ENCODE results near the gene DCST2. TPM values are rescaled to one million over a fixed set of nuclear protein-coding genes. Genes with fewer than 3 reads are reported as not detected.

The DCST2 gene
- total RNA-seq = under 1 TPM in 3 of 4 donors, not detected in 1; 0.27 to 0.49 (median 0.36) TPM
- 1 to 10 TPM in 1 of 3 donors, not detected in 2; 2.0 TPM for polyA plus RNA-seq

DNA sequence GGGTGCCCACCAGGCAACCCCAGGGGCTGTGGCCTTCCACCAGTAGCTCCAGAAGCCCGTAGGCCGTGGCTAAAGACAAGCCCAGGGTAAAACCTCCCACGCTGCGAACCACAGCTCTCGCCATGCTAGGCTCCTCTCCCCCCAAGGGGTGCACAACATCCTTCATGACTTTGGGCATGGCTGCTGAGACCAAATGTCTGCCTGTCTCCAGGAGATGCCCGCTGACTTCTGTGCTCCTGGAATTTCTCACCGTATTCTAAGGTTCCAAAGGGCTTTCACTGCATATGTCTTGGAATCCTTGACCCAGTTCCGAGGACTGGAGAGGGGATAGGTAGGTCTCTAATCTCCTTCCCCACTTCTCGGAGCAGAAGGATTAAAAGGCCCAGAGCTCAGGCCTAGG is at the start of gene DCST2, which contains the start of gene DCST1:
Gene DCST2 (minus strand): TSS at position 258 of the 400 bp plus-strand sequence. CDS start 80 bp downstream, at position 178.
Gene DCST1 (plus strand): TSS at position 301 of the 400 bp plus-strand sequence. CDS start 213 bp downstream, outside the sequence.
- no peaks in the 10 kb centered on the region for H3K36me3 ChIP-seq
- H3K4me3 ChIP-seq = no peak within 1 kb of the TSS
- no peaks in the 10 kb centered on the region for H3K9me3 ChIP-seq
- H3K4me1 ChIP-seq = peaks cover 0 to under 1% (median 0%) of the 10 kb centered on the region in 4 donors
- no peak for TF ChIP-seq EP300 (IDR thresholded peaks at IDR 0.05)
- TF ChIP-seq POLR2A (IDR thresholded peaks at IDR 0.05) = no peak
- TF ChIP-seq POLR2AphosphoS5 (IDR thresholded peaks at IDR 0.05) = no peak
- TF ChIP-seq, protein P1, sequence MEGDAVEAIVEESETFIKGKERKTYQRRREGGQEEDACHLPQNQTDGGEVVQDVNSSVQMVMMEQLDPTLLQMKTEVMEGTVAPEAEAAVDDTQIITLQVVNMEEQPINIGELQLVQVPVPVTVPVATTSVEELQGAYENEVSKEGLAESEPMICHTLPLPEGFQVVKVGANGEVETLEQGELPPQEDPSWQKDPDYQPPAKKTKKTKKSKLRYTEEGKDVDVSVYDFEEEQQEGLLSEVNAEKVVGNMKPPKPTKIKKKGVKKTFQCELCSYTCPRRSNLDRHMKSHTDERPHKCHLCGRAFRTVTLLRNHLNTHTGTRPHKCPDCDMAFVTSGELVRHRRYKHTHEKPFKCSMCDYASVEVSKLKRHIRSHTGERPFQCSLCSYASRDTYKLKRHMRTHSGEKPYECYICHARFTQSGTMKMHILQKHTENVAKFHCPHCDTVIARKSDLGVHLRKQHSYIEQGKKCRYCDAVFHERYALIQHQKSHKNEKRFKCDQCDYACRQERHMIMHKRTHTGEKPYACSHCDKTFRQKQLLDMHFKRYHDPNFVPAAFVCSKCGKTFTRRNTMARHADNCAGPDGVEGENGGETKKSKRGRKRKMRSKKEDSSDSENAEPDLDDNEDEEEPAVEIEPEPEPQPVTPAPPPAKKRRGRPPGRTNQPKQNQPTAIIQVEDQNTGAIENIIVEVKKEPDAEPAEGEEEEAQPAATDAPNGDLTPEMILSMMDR (IDR thresholded peaks at IDR 0.05) = no peak
- WGBS, 2 donors = 95 to 96% methylated on average over 9 of the region's 9 CpGs
- intact Hi-C loops (cut with DNase I) = no loop called here
- H3K27ac ChIP-seq = no peak within 1 kb of the TSS
- DNase-seq = no peak
- no peaks in the 10 kb centered on the region for H3K27me3 ChIP-seq

DNA sequence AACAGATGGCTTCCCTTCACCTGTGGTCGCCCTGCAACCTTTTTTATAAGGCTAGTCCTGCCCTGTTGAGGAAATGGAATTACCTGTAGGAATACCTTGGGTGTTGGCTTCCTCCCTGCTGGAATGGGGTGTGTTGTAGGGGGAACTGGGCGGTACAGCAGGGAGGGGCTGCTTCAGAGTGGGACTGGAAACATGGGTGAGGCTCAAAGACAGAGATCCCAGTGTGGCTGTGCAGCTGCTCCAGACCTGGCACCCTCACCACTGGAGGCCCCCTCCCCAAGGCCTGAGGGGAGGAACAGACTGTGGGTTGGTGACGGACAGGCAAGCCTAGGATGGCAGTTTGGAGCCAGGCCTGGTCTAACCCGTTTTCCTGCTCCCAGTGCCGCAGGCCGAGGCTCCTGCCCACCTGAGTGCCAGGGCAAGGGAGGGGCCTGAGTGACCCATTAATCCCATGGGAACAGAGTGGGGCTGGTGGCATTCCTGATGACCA is 49.5 kb upstream of the DCST2 start:
- 16 to 57% methylated on average over 6 of the region's 6 CpGs for WGBS, 2 donors
- Histone ChIP-seq H3K4me3 (no peak overlapping the region), H3K36me3 (no peaks in the 10 kb centered on the region), H3K9me3 (no peaks in the 10 kb centered on the region), H3K27me3 (peaks cover 45 to 58% (median 56%) of the 10 kb centered on the region in 3 donors), H3K4me1 (peaks cover 0 to 63% (median 62%) of the 10 kb centered on the region in 4 donors), H3K27ac (no peak overlapping the region)
- TF ChIP-seq POLR2A (IDR thresholded peaks at IDR 0.05) = peak in 1 of 2 donors; percentile 23
- TF ChIP-seq EP300 (IDR thresholded peaks at IDR 0.05) = no peak
- TF ChIP-seq POLR2AphosphoS5 (IDR thresholded peaks at IDR 0.05) = no peak
- DNase-seq = no peak
- intact Hi-C loops (cut with DNase I) = no loop called here

DNA sequence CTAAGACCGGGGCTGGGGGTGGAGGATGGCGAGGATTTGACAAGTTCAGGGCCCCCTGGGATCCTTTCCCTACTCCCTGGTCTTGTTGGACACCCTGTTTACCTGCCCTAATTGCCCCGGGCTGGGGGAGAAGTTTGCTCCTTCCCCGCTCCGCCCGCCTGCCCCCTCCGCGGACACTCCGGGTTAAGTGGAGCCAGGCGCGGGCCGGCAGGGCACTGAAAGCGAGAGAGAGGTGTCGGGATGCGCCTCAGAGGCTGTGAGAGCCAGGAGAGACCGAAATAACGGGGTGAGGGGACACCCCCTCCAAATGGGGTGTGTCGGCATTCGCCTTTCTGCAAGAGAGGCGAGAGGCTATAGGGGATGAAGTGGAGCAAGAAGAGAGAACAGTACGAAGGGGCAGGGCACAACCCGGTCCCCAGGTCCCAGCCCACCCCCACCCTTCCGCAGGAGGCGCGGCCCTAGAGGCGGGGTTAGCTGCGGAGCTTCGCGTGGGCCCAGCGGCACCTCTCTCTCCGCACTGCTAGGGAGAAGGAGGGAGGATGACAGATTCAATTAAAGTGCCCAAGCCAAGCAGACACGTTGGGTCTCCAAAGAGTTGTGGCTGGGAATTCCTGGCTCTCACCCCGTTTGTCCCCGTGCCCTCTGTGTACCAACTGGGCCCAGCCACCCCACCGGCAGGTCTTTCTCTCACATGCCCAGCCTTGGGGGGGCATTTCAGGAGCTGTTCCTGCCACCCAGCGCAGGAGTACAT is 48.9 kb upstream of the DCST2 start:
- H3K4me1 ChIP-seq = peaks cover 0 to 63% (median 62%) of the 10 kb centered on the region in 4 donors
- peaks cover 45 to 58% (median 56%) of the 10 kb centered on the region in 3 donors for H3K27me3 ChIP-seq
- peak overlapping the region in 1 of 4 donors; percentile 19 for H3K4me3 ChIP-seq
- 1 to 5% methylated on average over 36 of the region's 36 CpGs for WGBS, 2 donors
- no peaks in the 10 kb centered on the region for H3K36me3 ChIP-seq
- H3K27ac ChIP-seq = no peak overlapping the region
- DNase-seq = peak; percentile 62
- intact Hi-C loops (cut with DNase I) = no loop called here
- TF ChIP-seq EP300 (IDR thresholded peaks at IDR 0.05) (no peak), POLR2AphosphoS5 (IDR thresholded peaks at IDR 0.05) (no peak), POLR2A (IDR thresholded peaks at IDR 0.05) (no peak)
- TF ChIP-seq, protein P1 (IDR thresholded peaks at IDR 0.05) = no peak
- no peaks in the 10 kb centered on the region for H3K9me3 ChIP-seq

DNA sequence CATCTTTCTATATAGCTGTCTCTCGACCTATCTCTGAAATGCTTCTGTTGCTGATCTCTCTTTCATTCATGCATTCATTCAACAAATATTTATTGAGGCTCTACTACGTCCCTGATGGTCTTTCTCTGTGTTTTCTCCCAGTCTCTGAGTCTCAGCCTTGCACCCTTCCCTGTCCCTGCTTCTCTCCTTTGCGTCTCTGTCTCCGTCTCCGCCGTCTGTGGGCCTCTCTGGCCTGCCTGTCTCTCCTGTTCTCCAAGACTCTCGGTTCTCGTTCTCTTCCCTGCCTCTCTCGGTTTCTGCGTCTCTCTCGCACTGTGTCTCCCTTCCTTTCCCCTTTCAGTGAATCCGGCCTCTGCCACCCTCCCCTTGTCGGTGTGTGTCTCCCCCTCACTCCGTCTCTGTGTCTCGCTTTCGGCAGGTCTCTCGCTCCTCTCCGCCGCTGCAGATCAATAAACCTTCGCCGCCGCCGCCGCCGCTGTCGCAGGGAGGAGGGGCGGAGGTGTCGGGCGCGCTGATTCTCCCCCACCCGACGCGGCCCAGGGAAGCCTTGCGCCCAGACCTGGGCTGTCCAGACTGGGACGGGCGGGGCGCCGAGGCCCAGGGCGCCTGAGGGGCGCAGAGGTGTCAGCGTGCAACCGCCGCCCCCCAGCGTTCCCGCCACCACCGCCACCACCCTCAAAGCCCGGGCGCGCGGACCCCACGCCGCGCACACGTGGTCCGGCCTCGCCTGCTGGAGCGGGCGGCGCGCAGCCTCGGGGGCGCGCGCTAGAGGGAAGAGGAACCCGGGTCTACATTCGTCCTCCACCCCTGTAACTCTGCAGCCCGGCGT is 48.1 kb upstream of the DCST2 start:
- Histone ChIP-seq H3K27ac (no peak overlapping the region), H3K4me1 (peaks cover 0 to 63% (median 62%) of the 10 kb centered on the region in 4 donors), H3K4me3 (peak overlapping the region in 2 of 4 donors; percentile 9 to 19), H3K9me3 (no peaks in the 10 kb centered on the region), H3K36me3 (no peaks in the 10 kb centered on the region), H3K27me3 (peaks cover 45 to 58% (median 56%) of the 10 kb centered on the region in 3 donors)
- DNase-seq = peak; percentile 56
- TF ChIP-seq POLR2A (IDR thresholded peaks at IDR 0.05) (no peak), POLR2AphosphoS5 (IDR thresholded peaks at IDR 0.05) (no peak), EP300 (IDR thresholded peaks at IDR 0.05) (no peak)
- TF ChIP-seq, protein P1 (IDR thresholded peaks at IDR 0.05) = no peak
- intact Hi-C loops (cut with DNase I) = no loop called here
- WGBS, 2 donors = 1 to 3% methylated on average over 68 of the region's 68 CpGs

Data from sigmoid colon (tissue), 7 donors.